ENCODE results near the gene PARL. TPM values are rescaled to one million over a fixed set of nuclear protein-coding genes. Genes with fewer than 3 reads are reported as not detected.

The PARL gene
- total RNA-seq, 4 donors from 2014 or later = 30.5 to 49.5 (median 41.3) TPM

DNA sequence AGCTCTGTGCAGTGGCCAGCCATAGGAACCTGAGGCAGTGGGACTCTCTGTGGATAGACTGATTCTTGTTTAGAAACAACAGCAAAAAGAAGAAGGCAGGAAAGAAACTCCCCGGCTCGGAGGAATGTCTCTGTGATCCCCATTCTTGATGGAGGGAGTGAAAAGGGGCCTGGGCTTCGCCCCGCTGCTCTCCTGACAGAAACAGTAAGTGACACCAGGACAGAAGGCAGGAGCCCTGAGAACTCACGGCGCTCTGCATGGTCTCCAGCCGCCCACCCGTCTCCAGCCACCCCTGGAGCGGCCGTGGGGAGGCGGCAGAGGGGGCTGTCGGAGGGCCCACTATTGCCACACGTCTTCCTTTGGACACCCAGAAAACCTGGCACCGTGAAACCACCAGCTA, 35.7 kb upstream of the PARL start:
- Histone ChIP-seq H3K36me3 (peaks cover 0 to 58% of the 10 kb centered on the region in 2 donors), H3K27me3 (no peaks in the 10 kb centered on the region), H3K4me1 (peaks cover 0 to 4% of the 10 kb centered on the region in 2 donors), H3K27ac (no peak overlapping the region), H3K4me3 (no peak overlapping the region), H3K9me3 (no peaks in the 10 kb centered on the region)
- intact Hi-C loops (cut with DNase I; ENCODE audit: low total_unique reads) = no loop called here
- TF ChIP-seq, protein P1, sequence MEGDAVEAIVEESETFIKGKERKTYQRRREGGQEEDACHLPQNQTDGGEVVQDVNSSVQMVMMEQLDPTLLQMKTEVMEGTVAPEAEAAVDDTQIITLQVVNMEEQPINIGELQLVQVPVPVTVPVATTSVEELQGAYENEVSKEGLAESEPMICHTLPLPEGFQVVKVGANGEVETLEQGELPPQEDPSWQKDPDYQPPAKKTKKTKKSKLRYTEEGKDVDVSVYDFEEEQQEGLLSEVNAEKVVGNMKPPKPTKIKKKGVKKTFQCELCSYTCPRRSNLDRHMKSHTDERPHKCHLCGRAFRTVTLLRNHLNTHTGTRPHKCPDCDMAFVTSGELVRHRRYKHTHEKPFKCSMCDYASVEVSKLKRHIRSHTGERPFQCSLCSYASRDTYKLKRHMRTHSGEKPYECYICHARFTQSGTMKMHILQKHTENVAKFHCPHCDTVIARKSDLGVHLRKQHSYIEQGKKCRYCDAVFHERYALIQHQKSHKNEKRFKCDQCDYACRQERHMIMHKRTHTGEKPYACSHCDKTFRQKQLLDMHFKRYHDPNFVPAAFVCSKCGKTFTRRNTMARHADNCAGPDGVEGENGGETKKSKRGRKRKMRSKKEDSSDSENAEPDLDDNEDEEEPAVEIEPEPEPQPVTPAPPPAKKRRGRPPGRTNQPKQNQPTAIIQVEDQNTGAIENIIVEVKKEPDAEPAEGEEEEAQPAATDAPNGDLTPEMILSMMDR (IDR thresholded peaks at IDR 0.05 in 4 of 5, conservative IDR thresholded peaks at IDR 0.05 in 1 of 5) = no peak
- TF ChIP-seq POLR2A (IDR thresholded peaks at IDR 0.05) = no peak
- ATAC-seq (no peak), DNase-seq (no peak)
- in situ Hi-C loops (cut with MboI; ENCODE audit: low sequenced_read_pairs in 4 of 4) = no loop called here

DNA sequence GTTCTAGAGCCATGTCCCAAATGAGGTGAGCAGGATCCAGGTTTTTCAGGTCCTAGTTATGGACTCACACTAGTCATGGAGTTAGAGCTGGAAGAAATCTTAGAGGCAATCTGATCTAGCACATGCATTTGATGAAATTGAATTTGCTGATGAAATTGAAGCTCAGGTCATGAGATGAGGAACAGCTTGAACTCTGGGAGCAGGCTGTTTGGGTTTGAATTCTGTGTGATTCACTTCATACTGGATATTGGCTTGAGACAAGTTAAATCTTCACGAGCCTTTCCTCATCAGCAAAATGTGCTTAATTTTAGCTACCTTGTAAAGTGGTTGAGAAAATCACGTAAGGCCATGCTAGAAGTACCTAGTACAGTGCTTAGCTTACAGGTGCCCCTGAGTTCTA, 33.5 kb upstream of the PARL start:
- H3K27ac ChIP-seq = peak overlapping the region; percentile 33 to 72 (median 42)
- ATAC-seq (peak; percentile 61 to 78), DNase-seq (no peak)
- H3K27me3 ChIP-seq = no peaks in the 10 kb centered on the region
- H3K9me3 ChIP-seq = no peaks in the 10 kb centered on the region
- peaks cover 0 to 4% of the 10 kb centered on the region in 2 donors for H3K4me1 ChIP-seq
- H3K4me3 ChIP-seq = no peak overlapping the region
- intact Hi-C loops (cut with DNase I; ENCODE audit: low total_unique reads) = no loop called here
- H3K36me3 ChIP-seq = peaks cover 0 to 36% of the 10 kb centered on the region in 2 donors
- TF ChIP-seq POLR2A (IDR thresholded peaks at IDR 0.05) = no peak
- TF ChIP-seq, protein P1 (IDR thresholded peaks at IDR 0.05 in 4 of 5, conservative IDR thresholded peaks at IDR 0.05 in 1 of 5) = no peak
- in situ Hi-C loops (cut with MboI; ENCODE audit: low sequenced_read_pairs in 4 of 4) = no loop called here

DNA sequence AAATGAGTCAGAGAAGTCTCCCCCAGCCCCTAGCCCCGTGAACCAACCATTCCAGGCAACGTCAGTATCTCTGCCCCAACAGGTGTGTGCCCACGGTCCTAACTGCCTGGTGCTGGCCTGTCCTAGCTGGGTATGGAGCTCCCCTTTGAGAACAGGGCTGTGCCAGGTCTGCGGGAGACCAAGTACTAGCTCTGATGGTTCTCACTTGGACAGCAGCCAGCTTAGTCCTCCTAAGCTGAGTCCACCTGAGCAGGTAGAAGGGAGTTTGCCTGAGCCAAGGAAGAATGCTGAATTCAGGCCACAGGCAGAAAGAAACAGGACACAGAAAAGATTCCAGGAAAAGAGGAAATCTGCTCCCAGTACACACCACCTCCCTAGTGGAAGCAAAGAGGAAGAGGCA, 33.1 kb upstream of the PARL start:
- no peaks in the 10 kb centered on the region for H3K27me3 ChIP-seq
- H3K27ac ChIP-seq = peak overlapping the region in 2 of 4 donors; percentile 28 to 72
- H3K9me3 ChIP-seq = no peaks in the 10 kb centered on the region
- intact Hi-C loops (cut with DNase I; ENCODE audit: low total_unique reads) = no loop called here
- H3K4me3 ChIP-seq = no peak overlapping the region
- H3K4me1 ChIP-seq = peaks cover 0 to 4% of the 10 kb centered on the region in 2 donors
- DNase-seq (no peak), ATAC-seq (no peak)
- no peak for TF ChIP-seq POLR2A (IDR thresholded peaks at IDR 0.05)
- TF ChIP-seq, protein P1 (IDR thresholded peaks at IDR 0.05 in 4 of 5, conservative IDR thresholded peaks at IDR 0.05 in 1 of 5) = no peak
- in situ Hi-C loops (cut with MboI; ENCODE audit: low sequenced_read_pairs in 4 of 4) = no loop called here
- H3K36me3 ChIP-seq = peaks cover 0 to 33% of the 10 kb centered on the region in 2 donors

DNA sequence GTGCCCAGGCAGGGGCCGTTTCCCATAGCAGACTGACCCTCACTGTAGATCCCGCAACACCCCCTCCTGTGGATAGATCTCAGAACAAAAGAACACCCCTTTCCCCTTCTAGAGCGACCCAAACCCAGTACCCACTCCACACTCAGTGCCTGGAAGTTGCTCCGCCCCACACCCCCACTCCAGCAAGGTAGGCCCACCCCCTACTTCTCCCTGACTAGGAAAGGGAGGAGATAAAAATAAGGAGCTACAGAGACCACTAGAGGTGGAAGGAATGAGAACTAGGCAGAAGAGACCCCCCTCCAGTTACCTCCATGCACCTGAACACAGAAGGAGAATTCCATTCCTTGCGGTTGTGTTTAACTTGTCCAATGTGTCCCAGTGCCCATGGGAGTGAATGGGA, 30.2 kb upstream of the PARL start:
- intact Hi-C loops (cut with DNase I; ENCODE audit: low total_unique reads) (no loop called here), in situ Hi-C loops (cut with MboI; ENCODE audit: low sequenced_read_pairs in 4 of 4) (no loop called here)
- peaks cover 0 to 5% of the 10 kb centered on the region in 2 donors for H3K36me3 ChIP-seq

More for the DNA sequence above, 30.2 kb upstream of the PARL start:
- H3K27ac ChIP-seq = no peak overlapping the region
- H3K9me3 ChIP-seq = no peaks in the 10 kb centered on the region
- DNase-seq (no peak), ATAC-seq (no peak)
- peaks cover 0 to 4% of the 10 kb centered on the region in 2 donors for H3K4me1 ChIP-seq
- no peaks in the 10 kb centered on the region for H3K27me3 ChIP-seq
- H3K4me3 ChIP-seq = no peak overlapping the region
- TF ChIP-seq, protein P1 (IDR thresholded peaks at IDR 0.05 in 4 of 5, conservative IDR thresholded peaks at IDR 0.05 in 1 of 5) = no peak
- no peak for TF ChIP-seq POLR2A (IDR thresholded peaks at IDR 0.05)
